IPS DF 6.9 (cell line): ENCODE data around the gene OR10A6.

Source experiments
- DNase-seq: peaks from one replicate; pipeline ENCODE4 v3.0.0-alpha.2; 2013; ENCODE audit warnings: low read depth, low spot score
- H3K27ac ChIP-seq: one replicate; pipeline ENCODE4 v1.5.1; 2013; ENCODE audit warnings: low read length, control low read depth
- H3K27me3 ChIP-seq: 2 replicates; pipeline ENCODE4 v1.6.1; 2013; ENCODE audit warnings: mild to moderate bottlenecking, low read length; ENCODE audit not compliant: control insufficient read depth, insufficient read depth
- H3K36me3 ChIP-seq: 2 replicates; pipeline ENCODE4 v1.6.1; 2013; ENCODE audit warnings: low read length; ENCODE audit not compliant: control insufficient read depth, insufficient read depth
- H3K4me1 ChIP-seq: 2 replicates; pipeline ENCODE4 v1.6.1; 2013; ENCODE audit warnings: low read length; ENCODE audit not compliant: control insufficient read depth, insufficient read depth
- H3K4me3 ChIP-seq: 2 replicates; pipeline ENCODE4 v1.5.1; 2013; ENCODE audit warnings: mild to moderate bottlenecking, low read length
- H3K9me3 ChIP-seq: 2 replicates; pipeline ENCODE4 v1.6.1; 2013; ENCODE audit warnings: low read length, inconsistent platforms; ENCODE audit not compliant: control insufficient read depth, insufficient read depth
- WGBS: extraction: QIAGEN DNeasy Blood & Tissue Kit; methylation state at CpG from one replicate; pipeline ENCODE4 v1.1.7; 2013; ENCODE audit warnings: mixed read lengths, missing lambda C conversion rate; ENCODE audit not compliant: insufficient read length, insufficient coverage; 5-methylcytosine and 5-hydroxymethylcytosine counted together

Gene OR10A6

GRCh38 chr11:7931168-7931567 lies at the start of gene OR10A6:
OR10A6 (minus strand) TSS chr11:7931268; CDS start chr11:7928662, 2,606 bp downstream.
- DNase-seq: no peak
- no peaks in the 10 kb centered on the region for H3K4me1 ChIP-seq
- H3K4me3 ChIP-seq: no peak within 1 kb of the TSS
- 0 out of 2 replicates have a peak, but pooled peaks cover 1% of the 10 kb centered on the region for H3K27me3 ChIP-seq
- no CpG with 5 or more reads among the region's 4 CpGs for WGBS
- H3K9me3 ChIP-seq: no peaks in the 10 kb centered on the region; the same call in 1 of the 2 replicates
- no peaks in the 10 kb centered on the region for H3K36me3 ChIP-seq
- no peak within 1 kb of the TSS for H3K27ac ChIP-seq

GRCh38 chr11:7977232-7977917 lies 46.3 kb upstream of the OR10A6 start:
- whole genome bisulfite sequencing: no CpG with 5 or more reads among the region's 5 CpGs
- H3K36me3 ChIP-seq: no peaks in the 10 kb centered on the region
- no peak for DNase-seq
- no peak overlapping the region for H3K4me3 ChIP-seq
- no peak overlapping the region for H3K27ac ChIP-seq
- H3K4me1 ChIP-seq: no peaks in the 10 kb centered on the region
- no peaks in the 10 kb centered on the region for H3K9me3 ChIP-seq
- H3K27me3 ChIP-seq: no peaks in the 10 kb centered on the region

GRCh38 chr11:7974668-7975067 lies 43.6 kb upstream of the OR10A6 start:
- H3K36me3 ChIP-seq: no peaks in the 10 kb centered on the region
- no peaks in the 10 kb centered on the region for H3K9me3 ChIP-seq
- H3K27ac ChIP-seq: no peak overlapping the region
- no peaks in the 10 kb centered on the region for H3K27me3 ChIP-seq
- peaks cover 2% of the 10 kb centered on the region; the same call in 1 of the 2 replicates for H3K4me1 ChIP-seq
- no peak for DNase-seq
- no peak overlapping the region for H3K4me3 ChIP-seq
- WGBS: no CpG with 5 or more reads among the region's 2 CpGs

GRCh38 chr11:7973011-7973410 lies 41.9 kb upstream of the OR10A6 start:
- no peaks in the 10 kb centered on the region for H3K36me3 ChIP-seq
- no CpG with 5 or more reads among the region's 5 CpGs for WGBS
- peaks cover 2% of the 10 kb centered on the region; the same call in 1 of the 2 replicates for H3K4me1 ChIP-seq
- H3K4me3 ChIP-seq: no peak overlapping the region
- no peaks in the 10 kb centered on the region for H3K27me3 ChIP-seq
- H3K9me3 ChIP-seq: no peaks in the 10 kb centered on the region
- no peak overlapping the region for H3K27ac ChIP-seq
- no peak for DNase-seq

- H3K4me3 ChIP-seq: no peak overlapping the region
- no peaks in the 10 kb centered on the region for H3K36me3 ChIP-seq
- H3K27me3 ChIP-seq: no peaks in the 10 kb centered on the region
- no peak for DNase-seq
- H3K27ac ChIP-seq: no peak overlapping the region
- H3K9me3 ChIP-seq: no peaks in the 10 kb centered on the region
- H3K4me1 ChIP-seq: peaks cover 2% of the 10 kb centered on the region
Measured at GRCh38 chr11:7971846-7972245, 40.8 kb upstream of the OR10A6 start.

- no peak for DNase-seq
- Histone ChIP-seq H3K9me3 (no peaks in the 10 kb centered on the region), H3K4me3 (no peak overlapping the region), H3K36me3 (no peaks in the 10 kb centered on the region), H3K27ac (no peak overlapping the region), H3K27me3 (no peaks in the 10 kb centered on the region), H3K4me1 (peaks cover 2% of the 10 kb centered on the region)
- no CpG with 5 or more reads among the region's 3 CpGs for WGBS
Measured at GRCh38 chr11:7969756-7970646, 38.9 kb upstream of the OR10A6 start.

- Histone ChIP-seq H3K36me3 (no peaks in the 10 kb centered on the region), H3K4me1 (peaks cover 2% of the 10 kb centered on the region), H3K27me3 (no peaks in the 10 kb centered on the region), H3K4me3 (no peak overlapping the region), H3K9me3 (no peaks in the 10 kb centered on the region), H3K27ac (no peak overlapping the region)
- no CpG with 5 or more reads among the region's 2 CpGs for WGBS
- no peak for DNase-seq
Measured at GRCh38 chr11:7968686-7969085, 37.6 kb upstream of the OR10A6 start.

- H3K4me1 ChIP-seq: peaks cover 2% of the 10 kb centered on the region
- DNase-seq: no peak
- no peak overlapping the region for H3K27ac ChIP-seq
- H3K9me3 ChIP-seq: no peaks in the 10 kb centered on the region
- H3K27me3 ChIP-seq: no peaks in the 10 kb centered on the region
- H3K4me3 ChIP-seq: no peak overlapping the region
- H3K36me3 ChIP-seq: no peaks in the 10 kb centered on the region
Measured at GRCh38 chr11:7967826-7968225, 36.8 kb upstream of the OR10A6 start.

GRCh38 chr11:7967097-7967496 lies 36.0 kb upstream of the OR10A6 start:
- Histone ChIP-seq H3K36me3 (no peaks in the 10 kb centered on the region), H3K4me3 (no peak overlapping the region), H3K9me3 (no peaks in the 10 kb centered on the region), H3K27ac (no peak overlapping the region), H3K4me1 (peaks cover 2% of the 10 kb centered on the region), H3K27me3 (no peaks in the 10 kb centered on the region)
- WGBS: no CpG with 5 or more reads among the region's 1 CpG
- DNase-seq: no peak

GRCh38 chr11:7965386-7965785 lies 34.3 kb upstream of the OR10A6 start, which contains the start of gene NLRP10:
NLRP10 (minus strand) TSS chr11:7965447; CDS start chr11:7963495, 1,952 bp downstream.
- Histone ChIP-seq H3K36me3 (no peaks in the 10 kb centered on the region), H3K4me1 (no peaks in the 10 kb centered on the region; the same call in 1 of the 2 replicates), H3K27ac (no peak within 1 kb of the TSS), H3K27me3 (no peaks in the 10 kb centered on the region), H3K9me3 (no peaks in the 10 kb centered on the region), H3K4me3 (no peak within 1 kb of the TSS)
- WGBS: no CpG with 5 or more reads among the region's 1 CpG
- DNase-seq: no peak
